OCI-LY7 (cell line): ENCODE data around the gene NCAM1.

Experiments
- CTCF ChIP-seq: fragments of 200-600 bp; sonication (generic); conservative IDR thresholded peaks from 2 replicates; pipeline ENCODE4 v1.5.1; 2014; ENCODE audit warnings: mild to moderate bottlenecking, antibody characterized with exemption, low read length, moderate library complexity, mixed read lengths
- EZH2phosphoT487 ChIP-seq: fragments of 200-600 bp; sonication (generic); IDR thresholded peaks from 2 replicates; pipeline ENCODE4 v1.6.1; 2018; ENCODE audit warnings: low read depth, borderline replicate concordance, mild to moderate bottlenecking, mixed run types, antibody characterized with exemption, low read length, moderate library complexity, mixed read lengths

DNA sequence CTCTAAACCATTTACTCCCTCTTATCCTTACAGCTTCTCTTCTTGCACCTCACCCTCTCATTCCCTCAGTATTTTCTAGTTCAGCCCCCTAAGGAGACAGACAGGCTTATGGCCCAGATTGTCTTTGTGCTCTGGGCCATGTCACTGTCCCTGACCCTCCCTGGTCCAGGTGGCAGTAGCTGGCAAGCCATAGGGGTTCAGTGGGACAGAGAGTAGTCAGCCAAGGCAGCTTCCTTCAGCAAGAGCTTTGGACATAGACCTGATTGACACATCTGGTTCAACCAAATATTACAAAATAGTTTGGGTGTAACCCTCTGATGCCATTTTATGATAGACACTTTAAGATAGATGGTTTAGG lies 53.9 kb downstream of the NCAM1 start:
- TF ChIP-seq CTCF (no peak), EZH2phosphoT487 (no peak)
